ENCODE measurements around the gene CD86.

Gene CD86

DNA sequence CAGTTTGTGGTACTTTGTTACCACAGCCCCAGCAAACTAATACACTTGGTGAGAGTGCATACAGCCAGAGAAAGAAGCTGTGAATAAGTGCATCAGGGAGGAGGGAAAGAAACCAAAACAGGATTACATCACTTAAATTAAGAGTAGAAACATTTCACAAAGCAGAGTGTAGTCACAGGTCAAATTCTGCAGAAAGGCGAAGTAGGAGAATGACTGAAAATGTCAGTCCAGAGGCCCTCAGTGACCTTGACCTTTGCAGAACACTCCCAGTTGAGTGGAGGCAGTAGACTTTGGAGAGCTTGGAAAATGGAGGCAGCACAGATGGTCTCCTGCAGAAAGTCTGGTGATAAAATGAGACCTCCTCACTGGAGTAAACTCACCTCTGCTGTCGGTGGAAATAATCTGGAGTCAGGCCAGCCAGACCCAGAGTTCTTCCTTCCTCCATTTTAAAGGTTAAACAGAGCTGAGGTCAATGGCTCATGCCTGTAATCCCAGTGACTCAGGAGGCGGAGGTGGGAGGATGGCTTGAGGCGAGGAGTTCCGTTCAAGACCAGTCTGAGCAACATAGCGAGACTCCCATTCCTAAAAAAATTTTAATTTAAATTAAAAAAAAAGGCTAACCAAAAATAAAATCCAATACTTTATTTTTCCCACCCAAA lies 5.0 kb downstream of the CD86 start:
- DNase-seq, result no peak

DNA sequence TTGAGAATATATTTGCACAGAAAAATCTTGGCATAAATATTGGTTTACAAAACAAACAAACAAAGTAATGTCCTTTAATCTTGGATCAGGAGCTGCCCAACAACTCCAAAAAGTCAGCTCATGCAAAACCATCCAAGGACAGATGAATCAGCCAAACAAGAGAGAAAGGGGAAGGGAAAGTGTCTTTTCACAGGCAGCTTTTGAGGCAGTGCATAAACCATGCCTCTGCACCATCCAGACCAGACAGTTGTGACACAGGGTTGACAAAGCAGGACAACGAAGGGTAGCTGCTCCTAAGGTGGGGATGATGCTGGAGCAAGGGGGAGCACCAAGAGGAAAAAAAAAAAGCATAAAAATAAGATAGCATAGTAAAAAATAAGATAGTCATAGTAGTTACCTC lies 8.7 kb downstream of the CD86 start:
- DNase-seq, result no peak

GRCh38 chr3:122064326-122064725 lies 9.2 kb downstream of the CD86 start:
- DNase-seq, result no peak

DNA sequence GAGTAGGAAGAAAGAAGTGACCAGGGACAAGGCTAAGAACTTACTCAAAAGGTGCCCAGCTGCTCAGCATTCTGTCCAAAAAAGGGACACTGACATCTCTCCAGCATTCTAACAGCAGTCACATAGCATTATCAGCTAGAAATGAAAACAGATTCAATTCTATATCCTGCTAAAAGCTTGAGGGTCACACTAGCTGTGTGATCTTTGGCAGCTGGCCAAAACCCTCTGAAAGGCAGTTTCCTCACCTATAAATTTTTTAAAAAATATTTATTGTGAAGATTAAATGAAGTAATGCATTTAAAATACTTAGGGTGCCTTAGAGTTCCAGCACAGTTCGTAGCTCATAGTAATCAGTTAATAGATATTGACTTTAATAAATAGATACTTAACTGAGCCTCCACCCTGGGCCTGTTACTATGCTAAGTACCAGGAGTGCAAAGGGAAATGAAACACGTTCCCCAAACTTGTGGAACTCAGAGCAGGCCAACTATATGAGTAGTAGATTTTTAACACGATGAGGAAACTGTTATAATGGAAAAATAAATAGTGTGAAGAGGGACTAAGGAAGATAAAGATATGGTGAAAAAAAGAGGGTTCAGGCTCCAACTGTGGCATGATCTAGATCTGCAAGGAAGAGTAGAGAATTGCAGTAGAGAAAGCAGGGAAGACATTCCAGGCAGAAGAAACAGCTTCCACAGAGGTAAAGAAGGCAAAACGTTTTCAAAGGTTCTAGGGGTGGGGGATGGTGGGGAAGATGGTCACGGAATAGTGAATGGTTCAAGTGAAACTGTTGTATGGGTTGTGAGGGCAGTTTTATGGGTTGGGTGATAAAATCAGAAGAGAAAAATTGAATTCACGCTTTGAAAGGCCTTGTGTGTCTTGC lies 11.4 kb downstream of the CD86 start:
- DNase-seq, result no peak

GRCh38 chr3:122067214-122067550 lies 12.0 kb downstream of the CD86 start:
- DNase-seq, result no peak

DNA sequence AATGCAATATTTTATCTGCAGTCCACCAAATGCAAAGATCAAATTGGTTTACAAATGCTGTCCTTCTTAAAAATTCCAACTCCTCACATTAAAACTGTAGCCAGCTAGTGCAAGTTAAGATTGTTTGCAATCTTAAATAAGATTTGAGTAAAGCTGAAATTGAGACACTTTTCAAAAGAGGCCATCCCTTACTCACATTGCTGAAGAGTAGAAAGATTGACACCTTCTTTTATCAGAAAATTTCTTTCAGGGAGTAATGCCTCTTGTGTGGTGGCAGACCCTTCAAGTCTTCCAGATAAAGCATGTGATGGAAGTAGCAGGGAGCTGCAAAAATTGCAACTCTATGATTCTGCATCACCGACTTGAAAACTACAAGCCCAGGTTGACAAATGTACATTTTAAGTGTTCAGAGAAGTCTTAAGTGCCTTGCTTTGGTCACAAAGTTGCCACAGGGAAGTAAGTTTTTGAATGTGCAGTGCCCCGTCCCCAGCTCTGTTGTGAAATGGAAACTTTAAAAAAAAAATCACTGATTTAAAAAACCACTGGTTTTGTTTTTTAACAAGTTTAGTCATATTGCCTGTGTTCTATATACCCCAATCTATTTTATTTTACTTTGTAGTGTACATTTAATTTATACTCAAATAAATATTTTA lies 12.6 kb downstream of the CD86 start:
- no peak for DNase-seq

DNA sequence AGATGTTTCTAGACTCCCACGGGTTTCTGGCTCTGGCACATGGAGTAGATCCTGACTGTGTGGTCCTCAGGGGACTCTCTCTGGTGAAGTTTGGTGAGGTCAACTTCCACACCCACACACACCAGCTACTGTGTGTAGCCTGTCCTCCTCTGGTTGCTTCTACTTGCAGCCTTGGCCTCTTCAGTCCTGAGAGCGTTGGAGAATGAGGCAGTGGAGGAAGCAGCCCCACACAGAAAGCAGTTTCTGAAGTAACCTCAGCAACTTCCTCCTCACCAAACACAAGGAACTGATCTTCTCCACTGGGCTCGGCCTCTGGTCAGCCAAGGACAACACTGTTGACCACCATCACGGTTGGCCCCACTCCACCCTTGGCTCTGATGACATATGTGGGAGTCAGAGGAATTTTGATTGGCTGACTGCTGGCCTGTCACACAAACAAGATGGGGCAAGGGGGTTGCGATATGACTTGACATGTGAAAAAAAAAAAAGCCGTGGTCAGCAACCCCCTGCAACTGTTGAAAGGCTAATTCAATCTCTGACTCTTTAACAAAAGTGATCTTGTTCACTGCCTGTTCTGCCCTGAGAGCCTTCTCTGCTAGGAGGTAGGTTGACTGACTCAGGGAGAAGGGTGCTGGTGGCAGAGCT lies 19.6 kb downstream of the CD86 start:
- DNase-seq, result no peak

GRCh38 chr3:122076491-122077292 lies 21.5 kb downstream of the CD86 start:
- DNase-seq, result no peak

- no peak for DNase-seq
Measured at GRCh38 chr3:122077293-122078234, 22.4 kb downstream of the CD86 start.

GRCh38 chr3:122078235-122078935 lies 23.2 kb downstream of the CD86 start:
- DNase-seq, result no peak

DNA sequence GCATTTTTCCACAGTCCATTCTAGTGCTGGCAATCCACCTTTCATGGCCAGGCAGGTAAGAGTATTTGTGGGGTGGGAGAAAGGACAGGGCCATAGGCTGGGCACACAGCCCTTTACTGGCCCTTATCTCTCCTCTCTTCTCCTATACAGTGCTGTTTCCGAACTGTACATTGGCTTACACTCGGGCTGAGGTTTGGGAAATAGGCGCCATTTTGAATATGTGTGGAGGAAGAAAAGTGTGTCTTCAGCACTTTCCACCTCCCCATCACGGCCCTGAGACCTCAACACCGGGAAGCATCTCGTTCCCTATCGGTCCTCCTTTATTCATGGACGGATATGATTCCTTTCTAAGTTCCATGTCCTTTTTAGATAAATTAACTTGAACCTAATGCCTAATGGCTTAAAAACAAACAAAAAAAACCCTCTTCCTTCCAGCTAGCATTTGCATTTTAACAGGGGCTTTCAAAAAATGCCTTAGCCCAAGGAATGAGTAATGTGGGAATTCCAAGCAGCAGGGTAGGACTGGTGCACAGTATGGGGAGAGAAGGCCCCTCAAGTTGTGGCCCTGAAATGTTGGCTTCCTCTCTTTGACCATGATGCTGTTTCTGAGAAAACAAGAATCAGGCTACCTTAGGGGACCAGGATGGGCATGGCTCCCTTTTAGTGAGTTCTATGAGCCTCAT lies 24.5 kb downstream of the CD86 start:
- no peak for DNase-seq

DNA sequence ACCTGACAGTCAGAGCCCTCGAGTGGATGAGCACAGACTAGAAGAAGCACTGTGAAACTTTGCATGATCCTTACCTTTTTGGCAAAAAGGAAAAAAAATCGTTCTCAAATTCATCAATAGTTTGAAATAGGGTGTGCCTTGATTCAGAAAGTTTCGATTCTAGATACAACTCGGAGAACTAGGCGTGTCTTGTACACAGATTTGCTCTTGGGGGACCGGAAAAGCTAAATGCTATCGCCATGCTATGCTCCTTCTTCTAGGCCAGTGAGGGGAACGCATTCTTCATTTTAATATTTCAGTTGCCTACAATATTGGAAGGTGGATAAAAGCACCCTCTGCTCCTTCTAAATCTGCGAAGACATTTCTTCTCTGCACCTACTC lies 25.0 kb downstream of the CD86 start:
- DNase-seq, result no peak

GRCh38 chr3:122081543-122082247 lies 26.5 kb downstream of the CD86 start:
- no peak for DNase-seq

DNA sequence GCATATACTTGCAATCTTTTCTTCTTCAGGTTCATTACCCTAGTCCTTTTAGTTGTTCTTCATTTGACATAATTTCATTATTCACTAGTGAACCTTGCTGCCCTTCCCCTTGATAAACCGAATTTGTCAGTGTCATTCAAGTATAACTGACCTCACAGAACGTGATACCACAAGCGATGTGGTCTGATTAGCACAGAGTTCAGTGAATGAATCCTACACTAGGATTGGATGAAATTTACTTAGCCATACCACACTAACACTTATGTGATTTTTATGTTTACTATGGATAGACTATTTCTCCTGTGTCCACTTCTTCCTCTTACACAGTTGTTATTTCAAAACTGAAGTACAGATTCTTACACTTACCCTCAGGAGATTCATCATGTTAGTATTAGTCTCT lies 27.2 kb downstream of the CD86 start:
- DNase-seq, result no peak

- DNase-seq, result no peak
Measured at GRCh38 chr3:122084799-122085198, 29.6 kb downstream of the CD86 start.

- DNase-seq, result no peak
Measured at GRCh38 chr3:122085673-122086072, 30.5 kb downstream of the CD86 start.

DNA sequence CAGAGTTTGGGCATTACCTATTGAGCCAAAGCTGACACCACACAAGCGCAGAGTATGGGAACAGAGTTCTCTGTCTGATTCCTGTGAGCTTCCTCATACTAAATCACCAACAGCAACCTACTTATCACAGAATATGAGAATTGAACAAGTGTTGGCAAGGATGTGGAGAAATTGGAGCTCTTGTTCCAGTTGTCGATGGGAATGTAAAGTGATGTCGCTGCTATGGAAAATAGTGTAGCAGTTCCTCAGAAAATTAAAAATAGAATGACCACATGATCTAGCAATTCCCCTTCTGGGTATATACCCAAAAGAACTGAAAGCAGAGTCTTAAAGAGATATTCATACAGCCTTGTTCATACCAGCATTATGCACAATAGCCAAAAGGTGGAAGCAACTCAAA lies 33.4 kb downstream of the CD86 start:
- DNase-seq, result no peak

GRCh38 chr3:122091602-122092295 lies 36.6 kb downstream of the CD86 start:
- no peak for DNase-seq
